IMR-90 (cell line): ENCODE data around the gene CIART. TPM values are rescaled to one million over a fixed set of nuclear protein-coding genes. Genes with fewer than 3 reads are reported as not detected.

ENCODE experiments used
- ATAC-seq: fragments of 200-7000 bp; cut with Tn5 transposase; 2 replicates; pipeline ENCODE4 v1.9.1; 2020; ENCODE audit warnings: low read depth, mild to moderate bottlenecking, moderate library complexity
- BruUV-seq: library from RNA; stranded (reverse); fragments of 400-500 nt; replicated peaks from 2 replicates; lab custom pipeline; 2021; lab: Mats Ljungman, UMichigan
- CTCF ChIA-PET: fragments of 300-600 bp; formaldehyde crosslinking; extraction: SDS; loops from one replicate; lab custom pipeline; 2021; ENCODE audit warnings: antibody characterized with exemption; lab: Yijun Ruan, JAX
- POLR2A ChIA-PET: fragments of 300-600 bp; sonication (Branson Sonifier 250); formaldehyde crosslinking; loops from one replicate; lab custom pipeline; 2022; ENCODE audit warnings: antibody characterized with exemption; ENCODE audit not compliant: unreplicated experiment; lab: Charles Lee
- DNase-seq: peaks from one replicate; pipeline ENCODE4 v3.0.0; 2013
- H2AFZ ChIP-seq: replicated peaks from 2 replicates; pipeline ENCODE3; 2013; ENCODE audit warnings: low read length, mild to moderate bottlenecking; ENCODE audit not compliant: poor library complexity
- H2AK5ac ChIP-seq: 2 replicates; pipeline ENCODE4 v1.6.1; 2013; ENCODE audit warnings: low read depth, low read length, inconsistent platforms
- H2AK9ac ChIP-seq: replicated peaks from 2 replicates; pipeline ENCODE3; 2013; ENCODE audit warnings: mild to moderate bottlenecking, low read depth, low read length, moderate library complexity; ENCODE audit not compliant: poor library complexity
- H2BK120ac ChIP-seq: 2 replicates; pipeline ENCODE4 v1.6.1; 2013; ENCODE audit warnings: low read depth, low read length, inconsistent platforms
- H2BK15ac ChIP-seq: 3 replicates; pipeline ENCODE4 v1.6.1; 2013; ENCODE audit warnings: low read depth, low read length, inconsistent platforms
- H2BK20ac ChIP-seq: 2 replicates; pipeline ENCODE4 v1.6.1; 2013; ENCODE audit warnings: low read depth, mild to moderate bottlenecking, inconsistent platforms, low read length, moderate library complexity
- H2BK5ac ChIP-seq: 2 replicates; pipeline ENCODE4 v1.6.1; 2013; ENCODE audit warnings: mild to moderate bottlenecking, low read depth, low read length, inconsistent platforms; ENCODE audit not compliant: poor library complexity, severe bottlenecking
- H3K14ac ChIP-seq: replicated peaks from 2 replicates; pipeline ENCODE4 v1.6.1; 2013; ENCODE audit warnings: low read depth, low read length, inconsistent platforms
- H3K18ac ChIP-seq: 2 replicates; pipeline ENCODE4 v1.6.1; 2013; ENCODE audit warnings: low read depth, low read length, control low read depth
- H3K23ac ChIP-seq: 2 replicates; pipeline ENCODE4 v1.6.1; 2013; ENCODE audit warnings: low read depth, low read length, inconsistent platforms
- H3K27ac ChIP-seq: 2 replicates; pipeline ENCODE4 v1.5.1; 2013; ENCODE audit warnings: mild to moderate bottlenecking, control low read depth, low read length; ENCODE audit not compliant: insufficient read depth
- H3K27me3 ChIP-seq: 2 replicates; pipeline ENCODE4 v1.6.1; 2013; ENCODE audit warnings: low read length; ENCODE audit not compliant: control insufficient read depth, insufficient read depth
- H3K36me3 ChIP-seq: 2 replicates; pipeline ENCODE4 v1.6.1; 2013; ENCODE audit warnings: low read length, mixed read lengths; ENCODE audit not compliant: control insufficient read depth, insufficient read depth
- H3K4ac ChIP-seq: 2 replicates; pipeline ENCODE4 v1.6.1; 2013; ENCODE audit warnings: low read depth, low read length, inconsistent platforms
- H3K4me1 ChIP-seq: 2 replicates; pipeline ENCODE4 v1.6.1; 2013; ENCODE audit warnings: low read length, mixed read lengths; ENCODE audit not compliant: control insufficient read depth, insufficient read depth
- H3K4me2 ChIP-seq: 2 replicates; pipeline ENCODE4 v1.6.1; 2013; ENCODE audit warnings: low read depth, mild to moderate bottlenecking, control low read depth, low read length, moderate library complexity
- H3K4me3 ChIP-seq: 2 replicates; pipeline ENCODE4 v1.5.1; 2013; ENCODE audit warnings: low read depth, mild to moderate bottlenecking, control low read depth, low read length, moderate library complexity; ENCODE audit not compliant: insufficient read depth
- H3K56ac ChIP-seq: 2 replicates; pipeline ENCODE4 v1.6.1; 2013; ENCODE audit warnings: low read length, inconsistent platforms; ENCODE audit not compliant: insufficient read depth; ENCODE audit errors: extremely low read depth
- H3K79me1 ChIP-seq, 2 experiments: 2 replicates each; pipeline ENCODE4 v1.6.1; 2013; ENCODE audit warnings: low read length in 2 of 2, inconsistent platforms in 1 of 2, low read depth in 1 of 2
- H3K9ac ChIP-seq: 2 replicates; pipeline ENCODE4 v1.6.1; 2013; ENCODE audit warnings: low read depth, low read length, control low read depth
- H3K9me1 ChIP-seq: 2 replicates; pipeline ENCODE4 v1.6.1; 2013; ENCODE audit warnings: low read length, inconsistent platforms; ENCODE audit not compliant: insufficient read depth
- H3K9me3 ChIP-seq: 2 replicates; pipeline ENCODE4 v1.6.1; 2013; ENCODE audit warnings: low read length; ENCODE audit not compliant: control insufficient read depth, insufficient read depth
- H4K20me1 ChIP-seq: 2 replicates; pipeline ENCODE4 v1.6.1; 2013; ENCODE audit warnings: low read length, inconsistent platforms; ENCODE audit not compliant: insufficient read depth
- H4K5ac ChIP-seq: 2 replicates; pipeline ENCODE4 v1.6.1; 2013; ENCODE audit warnings: mild to moderate bottlenecking, low read depth, low read length, control low read depth
- H4K8ac ChIP-seq, 2 experiments: 2 replicates each; pipeline ENCODE4 v1.6.1; 2013; ENCODE audit warnings: low read depth in 2 of 2, low read length in 2 of 2, control low read depth in 1 of 2, inconsistent platforms in 1 of 2
- H4K91ac ChIP-seq: 2 replicates; pipeline ENCODE4 v1.6.1; 2013; ENCODE audit warnings: low read depth, low read length, inconsistent platforms; ENCODE audit not compliant: insufficient read depth
- BHLHE40 ChIP-seq: fragments of 150-350 bp; IDR thresholded peaks from 2 replicates; pipeline ENCODE4 v1.6.1; 2016; ENCODE audit warnings: mild to moderate bottlenecking, low read depth, low read length
- CEBPB ChIP-seq: IDR thresholded peaks from 2 replicates; pipeline ENCODE4 v1.6.1; 2012; ENCODE audit warnings: low read depth, low read length, improper control_type of control experiment
- CTCF ChIP-seq: conservative IDR thresholded peaks from 2 replicates; pipeline ENCODE4 v1.5.1; 2012; ENCODE audit warnings: mild to moderate bottlenecking, low read depth, low read length, improper control_type of control experiment
- FOS ChIP-seq: fragments of 150-350 bp; IDR thresholded peaks from 2 replicates; pipeline ENCODE4 v1.6.1; 2016; ENCODE audit warnings: low read depth, low read length
- MAFK ChIP-seq: IDR thresholded peaks from 2 replicates; pipeline ENCODE4 v1.6.1; 2012; ENCODE audit warnings: low read depth, low read length, improper control_type of control experiment
- MAZ ChIP-seq: IDR thresholded peaks from 2 replicates; pipeline ENCODE4 v1.6.1; 2012; ENCODE audit warnings: low read depth, mild to moderate bottlenecking, low read length, improper control_type of control experiment, moderate library complexity, borderline replicate concordance
- MXI1 ChIP-seq: IDR thresholded peaks from 2 replicates; pipeline ENCODE4 v1.6.1; 2012; ENCODE audit warnings: low read depth, mild to moderate bottlenecking, low read length, moderate library complexity, borderline replicate concordance
- NFE2L2 ChIP-seq: fragments of 150-350 bp; IDR thresholded peaks from 2 replicates; pipeline ENCODE4 v1.6.1; 2016; ENCODE audit warnings: low read depth, mild to moderate bottlenecking, low read length
- POLR2A ChIP-seq: IDR thresholded peaks from 2 replicates; pipeline ENCODE4 v1.6.1; 2012; ENCODE audit warnings: mild to moderate bottlenecking, low read depth, low read length
- RCOR1 ChIP-seq: IDR thresholded peaks from 2 replicates; pipeline ENCODE4 v1.6.1; 2012; ENCODE audit warnings: mild to moderate bottlenecking, low read length, improper control_type of control experiment; ENCODE audit not compliant: insufficient replicate concordance
- SMC3 ChIP-seq: fragments of 150-350 bp; IDR thresholded peaks from 2 replicates; pipeline ENCODE4 v1.6.1; 2016; ENCODE audit warnings: low read depth, mild to moderate bottlenecking, antibody characterized with exemption, low read length, moderate library complexity
- USF2 ChIP-seq: fragments of 150-350 bp; IDR thresholded peaks from 2 replicates; pipeline ENCODE4 v1.6.1; 2017; ENCODE audit warnings: mild to moderate bottlenecking, antibody characterized with exemption, low read length, low read depth
- WGBS, 2 experiments: methylation state at CpG; one replicate each; pipeline versions ENCODE4 v1.1.5 to v1.1.7; 2013; ENCODE audit warnings: missing lambda C conversion rate in 2 of 2; ENCODE audit not compliant: insufficient read length in 1 of 2; ENCODE audit errors: extremely low coverage in 2 of 2; 5-methylcytosine and 5-hydroxymethylcytosine counted together
- dilution Hi-C: fragments of 300-500 bp; cut with HindIII; formaldehyde crosslinking; loops from one replicate; pipeline ENCODE4 v1.14.3; 2018; ENCODE audit warnings: low sequenced_read_pairs; ENCODE audit not compliant: unreplicated experiment
- in situ Hi-C: fragments of 300-500 bp; cut with MboI; formaldehyde crosslinking; loops from 3 replicates; pipeline ENCODE4 v1.14.3; 2019; ENCODE audit warnings: low sequenced_read_pairs, inconsistent platforms, mixed read lengths
- intact Hi-C: fragments of 100-400 bp; cut with micrococcal nuclease; formaldehyde crosslinking; loops from 2 replicates; pipeline ENCODE4 v1.10.0; 2022
- polyA plus RNA-seq, 3 experiments: library from polyadenylated mRNA; depleted of rRNA; stranded (reverse); fragments of >200 nt; gene quantifications; 2 replicates each; pipeline ENCODE4 v1.2.3, GENCODE V29; 2012; ENCODE audit warnings: low replicate concordance in 1 of 3
- total RNA-seq: library from RNA; depleted of rRNA; stranded (reverse); fragments of >200 nt; gene quantifications from 2 replicates; pipeline ENCODE4 v1.2.3, GENCODE V29; 2012

The CIART gene
- total and polyA plus RNA-seq, 2 of the 4 experiments (the other 2 are of a cell fraction), result 16.5 to 18.1 TPM

DNA sequence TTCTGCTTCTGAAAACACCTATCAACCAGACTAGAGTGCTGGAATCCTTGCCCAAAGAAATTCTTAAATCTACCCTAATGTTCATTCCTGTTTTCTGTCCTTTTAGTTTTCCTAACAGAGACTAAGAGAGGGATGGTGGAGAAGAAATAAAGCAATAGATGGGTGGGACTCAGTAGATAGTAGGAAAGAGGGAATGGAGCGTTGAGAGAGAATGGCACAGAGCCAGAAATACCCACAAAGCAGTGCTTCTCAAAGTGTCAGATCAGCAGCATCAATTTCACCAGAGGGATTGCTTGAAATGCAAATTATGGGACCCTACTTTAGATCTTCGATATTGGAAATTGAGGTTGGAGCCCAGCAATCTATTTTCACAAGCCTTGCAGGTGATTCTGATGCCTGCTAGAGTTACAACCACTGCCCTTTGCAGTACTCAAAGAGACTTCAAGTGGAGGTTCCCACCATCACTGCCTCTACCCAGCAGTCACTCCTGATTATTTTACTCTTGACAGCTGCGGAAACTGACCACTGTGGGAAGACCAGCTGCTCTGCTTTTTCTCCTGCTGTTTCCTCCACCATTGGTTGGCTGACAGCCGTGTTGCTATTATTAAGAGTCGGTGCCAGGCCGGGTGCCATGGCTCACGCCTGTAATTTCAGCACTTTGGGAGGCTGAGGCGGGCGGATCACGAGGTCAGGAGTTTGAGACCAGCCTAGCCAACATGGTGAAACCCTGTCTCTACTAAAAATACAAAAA lies 27.6 kb downstream of the CIART start:
- H3K4me3 ChIP-seq, result no peak overlapping the region
- no peak overlapping the region for H4K5ac ChIP-seq
- intact Hi-C loops (no loop called here), dilution Hi-C loops (no loop called here), in situ Hi-C loops (no loop called here)
- no TSS peak for BruUV-seq
- no peak overlapping the region for H2AK5ac ChIP-seq
- no peak overlapping the region for H2BK15ac ChIP-seq
- peaks cover 12% of the 10 kb centered on the region for H3K36me3 ChIP-seq
- no peak overlapping the region for H3K27ac ChIP-seq
- POLR2A ChIA-PET, result no interaction called here
- H3K4ac ChIP-seq, result no peak overlapping the region
- H3K79me1 ChIP-seq, result peaks cover 3% of the 10 kb centered on the region in 2 experiments; a peak in 2 of 4 replicates
- no peak overlapping the region for H4K8ac ChIP-seq
- TF ChIP-seq MAZ (no peak), NFE2L2 (no peak), FOS (no peak), MAFK (no peak), POLR2A (no peak), BHLHE40 (no peak), USF2 (no peak), SMC3 (no peak), CTCF (no peak), CEBPB (no peak), RCOR1 (no peak), MXI1 (no peak)
- H3K9me1 ChIP-seq, result no peaks in the 10 kb centered on the region
- no peak overlapping the region for H3K23ac ChIP-seq
- H3K14ac ChIP-seq, result no peak overlapping the region
- no peaks in the 10 kb centered on the region for H3K9me3 ChIP-seq
- H4K20me1 ChIP-seq, result no peaks in the 10 kb centered on the region
- H3K4me2 ChIP-seq, result no peak overlapping the region
- no peak overlapping the region for H3K56ac ChIP-seq
- H2BK120ac ChIP-seq, result no peak overlapping the region
- H2AFZ ChIP-seq, result no peak overlapping the region
- 50% methylated on average over 2 of the region's 10 CpGs; no CpG with 5 or more reads in 1 of the 2 experiments for WGBS, 2 experiments
- H3K9ac ChIP-seq, result no peak overlapping the region
- no peak overlapping the region for H3K18ac ChIP-seq
- CTCF ChIA-PET, result no interaction called here
- H2BK20ac ChIP-seq, result no peak overlapping the region
- no peak overlapping the region for H2AK9ac ChIP-seq
- H4K91ac ChIP-seq, result no peak overlapping the region
- no peaks in the 10 kb centered on the region for H3K4me1 ChIP-seq
- H3K27me3 ChIP-seq, result no peaks in the 10 kb centered on the region
- ATAC-seq, result no peak
- no peak for DNase-seq
- no peak overlapping the region for H2BK5ac ChIP-seq
